Mesendoderm (in vitro differentiated cells): Measurements from ENCODE around the gene TBXAS1.

ENCODE experiments used
- DNase-seq: peaks from one replicate; pipeline ENCODE4 v3.0.0; 2013
- H2AK5ac ChIP-seq: 2 replicates; pipeline ENCODE4 v1.6.1; 2013; ENCODE audit warnings: low read length, inconsistent platforms
- H2BK120ac ChIP-seq: 2 replicates; pipeline ENCODE4 v1.6.1; 2013; ENCODE audit warnings: low read depth, mild to moderate bottlenecking, low read length, moderate library complexity, mixed read lengths
- H2BK15ac ChIP-seq: replicated peaks from 2 replicates; pipeline ENCODE4 v1.6.1; 2013; ENCODE audit warnings: low read depth, mild to moderate bottlenecking, moderate library complexity
- H2BK5ac ChIP-seq: 2 replicates; pipeline ENCODE4 v1.6.1; 2013; ENCODE audit warnings: low read length, inconsistent platforms
- H3K18ac ChIP-seq: 2 replicates; pipeline ENCODE4 v1.6.1; 2013; ENCODE audit warnings: mild to moderate bottlenecking, low read length, mixed read lengths
- H3K23ac ChIP-seq: one replicate; pipeline ENCODE4 v1.6.1; 2013; ENCODE audit warnings: low read length
- H3K27ac ChIP-seq: 2 replicates; pipeline ENCODE4 v1.5.1; 2013; ENCODE audit warnings: low read depth, mild to moderate bottlenecking, inconsistent platforms, low read length, moderate library complexity
- H3K27me3 ChIP-seq: 2 replicates; pipeline ENCODE4 v1.6.1; 2013; ENCODE audit warnings: low read length, control low read depth, mild to moderate bottlenecking, inconsistent platforms; ENCODE audit not compliant: insufficient read depth, poor library complexity
- H3K36me3 ChIP-seq: 2 replicates; pipeline ENCODE4 v1.6.1; 2013; ENCODE audit warnings: low read length, inconsistent platforms; ENCODE audit not compliant: control insufficient read depth, insufficient read depth
- H3K4ac ChIP-seq: one replicate; pipeline ENCODE4 v1.6.1; 2013; ENCODE audit warnings: low read depth, mild to moderate bottlenecking, low read length, moderate library complexity
- H3K4me1 ChIP-seq: 2 replicates; pipeline ENCODE4 v1.6.1; 2013; ENCODE audit warnings: low read depth, low read length, inconsistent platforms; ENCODE audit not compliant: control insufficient read depth
- H3K4me2 ChIP-seq: 2 replicates; pipeline ENCODE4 v1.6.1; 2013; ENCODE audit warnings: low read length
- H3K4me3 ChIP-seq: 2 replicates; pipeline ENCODE4 v1.5.1; 2013; ENCODE audit warnings: mild to moderate bottlenecking, low read length
- H3K56ac ChIP-seq: one replicate; pipeline ENCODE4 v1.6.1; 2013; ENCODE audit warnings: low read length
- H3K79me1 ChIP-seq: 2 replicates; pipeline ENCODE4 v1.6.1; 2013; ENCODE audit warnings: low read length, inconsistent platforms
- H3K79me2 ChIP-seq: 2 replicates; pipeline ENCODE4 v1.6.1; 2013; ENCODE audit warnings: mild to moderate bottlenecking, low read length; ENCODE audit not compliant: control insufficient read depth, insufficient read depth
- H3K9ac ChIP-seq: 2 replicates; pipeline ENCODE4 v1.6.1; 2013; ENCODE audit warnings: low read length, inconsistent platforms
- H4K5ac ChIP-seq: one replicate; pipeline ENCODE4 v1.6.1; 2013; ENCODE audit warnings: low read length
- H4K8ac ChIP-seq: one replicate; pipeline ENCODE4 v1.6.1; 2013; ENCODE audit warnings: low read depth, mild to moderate bottlenecking, control low read depth, low read length, moderate library complexity
- WGBS: extraction: QIAGEN DNeasy Blood & Tissue Kit; methylation state at CpG from one replicate; pipeline ENCODE4 v1.1.7; 2013; ENCODE audit warnings: low lambda C conversion rate, missing lambda C conversion rate; ENCODE audit not compliant: insufficient coverage; ENCODE audit errors: extremely low coverage; 5-methylcytosine and 5-hydroxymethylcytosine counted together

The TBXAS1 gene

DNA sequence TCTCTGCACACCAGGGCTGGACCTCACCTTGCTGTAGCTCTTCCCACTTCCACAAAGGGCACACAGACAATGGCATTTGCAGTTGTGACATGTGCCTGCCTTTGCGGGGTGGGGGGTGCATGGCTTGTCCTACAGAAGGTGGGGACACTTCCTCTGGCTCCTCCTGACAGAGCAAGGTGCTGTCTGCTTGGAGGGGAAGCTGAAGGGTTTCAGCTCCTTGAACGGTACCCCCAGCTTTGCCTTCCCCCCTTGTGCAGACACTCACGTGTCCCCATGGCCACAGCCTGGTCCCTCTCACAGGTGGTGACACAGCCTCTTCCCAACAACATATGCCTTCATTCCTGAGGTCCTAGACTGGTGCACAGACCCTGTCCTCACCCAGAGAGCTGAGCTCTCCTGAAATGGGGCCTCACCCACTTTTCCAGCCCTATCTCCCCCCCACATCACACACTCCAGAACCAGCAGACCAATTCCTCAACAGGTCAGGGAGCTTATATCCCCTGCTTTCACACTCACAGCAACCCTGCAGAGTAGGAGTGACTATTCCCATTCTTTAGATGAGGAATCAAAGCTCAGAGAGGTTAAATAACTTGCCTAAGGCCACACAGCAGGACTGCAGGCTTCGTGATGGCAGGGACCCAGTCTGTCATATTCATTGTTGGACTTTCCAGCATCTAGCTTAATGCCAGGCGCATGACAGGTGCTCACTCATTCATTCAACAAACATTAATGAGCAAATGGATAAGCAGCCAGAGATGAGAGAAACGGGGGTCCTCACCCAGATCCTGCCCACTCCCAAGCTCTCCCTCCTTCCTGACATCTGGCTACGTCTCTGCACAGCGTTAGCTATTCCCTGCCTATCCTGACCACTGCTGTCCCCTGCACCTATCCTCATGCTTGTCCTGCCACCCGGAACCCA is 189.3 kb downstream of the TBXAS1 start:
- H4K8ac ChIP-seq = no peak overlapping the region
- no CpG with 5 or more reads among the region's 9 CpGs for WGBS
- H3K27me3 ChIP-seq = no peaks in the 10 kb centered on the region
- no peak for DNase-seq
- no peaks in the 10 kb centered on the region for H3K79me1 ChIP-seq
- no peak overlapping the region for H3K56ac ChIP-seq
- H4K5ac ChIP-seq = no peak overlapping the region
- H3K36me3 ChIP-seq = no peaks in the 10 kb centered on the region
- no peak overlapping the region for H3K4ac ChIP-seq
- no peak overlapping the region for H3K18ac ChIP-seq
- no peaks in the 10 kb centered on the region for H3K79me2 ChIP-seq
- no peak overlapping the region for H2BK120ac ChIP-seq
- no peak overlapping the region for H2BK15ac ChIP-seq
- H3K23ac ChIP-seq = no peak overlapping the region
- H3K4me2 ChIP-seq = no peak overlapping the region
- H3K27ac ChIP-seq = no peak overlapping the region
- H3K4me3 ChIP-seq = no peak overlapping the region
- H2BK5ac ChIP-seq = no peak overlapping the region
- no peak overlapping the region for H3K9ac ChIP-seq
- no peak overlapping the region for H2AK5ac ChIP-seq
- H3K4me1 ChIP-seq = no peaks in the 10 kb centered on the region

DNA sequence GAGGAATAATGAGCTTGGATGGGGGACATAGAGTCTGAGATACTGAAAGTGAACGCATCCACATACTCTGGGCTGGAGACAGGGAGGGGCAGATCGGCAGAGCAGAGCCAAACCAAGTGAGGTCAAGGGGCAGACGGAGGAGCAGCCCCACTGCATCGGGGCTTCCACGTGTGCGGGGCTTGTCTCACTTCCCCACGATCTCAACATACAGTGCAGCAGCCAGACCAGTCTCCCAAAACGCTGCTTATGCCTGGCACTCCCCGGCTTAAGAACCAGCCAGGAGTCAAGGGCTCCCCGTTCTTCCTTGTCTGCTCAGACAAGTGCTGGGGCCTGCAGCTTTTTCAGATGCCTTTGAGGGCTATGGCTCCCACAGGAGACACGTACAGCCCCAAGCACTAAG is 190.1 kb downstream of the TBXAS1 start:
- H2BK5ac ChIP-seq = no peak overlapping the region
- no peak overlapping the region for H4K8ac ChIP-seq
- H3K79me2 ChIP-seq = no peaks in the 10 kb centered on the region
- H2BK120ac ChIP-seq = no peak overlapping the region
- H3K36me3 ChIP-seq = no peaks in the 10 kb centered on the region
- H3K56ac ChIP-seq = no peak overlapping the region
- H3K23ac ChIP-seq = no peak overlapping the region
- H2BK15ac ChIP-seq = no peak overlapping the region
- DNase-seq = no peak
- no peak overlapping the region for H2AK5ac ChIP-seq
- no peaks in the 10 kb centered on the region for H3K4me1 ChIP-seq
- H3K4me3 ChIP-seq = no peak overlapping the region
- WGBS = no CpG with 5 or more reads among the region's 11 CpGs
- H3K18ac ChIP-seq = no peak overlapping the region
- H3K9ac ChIP-seq = no peak overlapping the region
- H3K79me1 ChIP-seq = no peaks in the 10 kb centered on the region
- no peak overlapping the region for H3K4me2 ChIP-seq
- no peaks in the 10 kb centered on the region for H3K27me3 ChIP-seq
- no peak overlapping the region for H3K27ac ChIP-seq
- H3K4ac ChIP-seq = no peak overlapping the region
- H4K5ac ChIP-seq = no peak overlapping the region

GRCh38 chr7:140019606-140020005 is 190.5 kb downstream of the TBXAS1 start:
- no peaks in the 10 kb centered on the region for H3K4me1 ChIP-seq
- H2BK120ac ChIP-seq = no peak overlapping the region
- H3K56ac ChIP-seq = no peak overlapping the region
- no CpG with 5 or more reads among the region's 3 CpGs for WGBS
- H2AK5ac ChIP-seq = no peak overlapping the region
- H3K79me1 ChIP-seq = no peaks in the 10 kb centered on the region
- H3K27me3 ChIP-seq = no peaks in the 10 kb centered on the region
- no peak overlapping the region for H4K8ac ChIP-seq
- no peaks in the 10 kb centered on the region for H3K36me3 ChIP-seq
- H3K9ac ChIP-seq = no peak overlapping the region
- H3K18ac ChIP-seq = no peak overlapping the region
- no peak for DNase-seq
- no peak overlapping the region for H2BK5ac ChIP-seq
- H2BK15ac ChIP-seq = no peak overlapping the region
- H3K4me3 ChIP-seq = no peak overlapping the region
- H3K4me2 ChIP-seq = no peak overlapping the region
- no peak overlapping the region for H3K23ac ChIP-seq
- H3K27ac ChIP-seq = no peak overlapping the region
- H4K5ac ChIP-seq = no peak overlapping the region
- no peaks in the 10 kb centered on the region for H3K79me2 ChIP-seq
- no peak overlapping the region for H3K4ac ChIP-seq

- Histone ChIP-seq H3K27ac (no peak overlapping the region), H2BK15ac (no peak overlapping the region), H3K18ac (no peak overlapping the region), H3K4me3 (no peak overlapping the region), H2AK5ac (no peak overlapping the region), H3K79me2 (no peaks in the 10 kb centered on the region), H3K56ac (no peak overlapping the region), H3K4ac (no peak overlapping the region), H3K36me3 (no peaks in the 10 kb centered on the region), H3K4me2 (no peak overlapping the region), H3K4me1 (no peaks in the 10 kb centered on the region), H2BK120ac (no peak overlapping the region), H3K27me3 (no peaks in the 10 kb centered on the region), H2BK5ac (no peak overlapping the region), H3K79me1 (no peaks in the 10 kb centered on the region), H3K23ac (no peak overlapping the region), H4K5ac (no peak overlapping the region), H3K9ac (no peak overlapping the region), H4K8ac (no peak overlapping the region)
- DNase-seq = no peak
- no CpG with 5 or more reads among the region's 8 CpGs for WGBS
Observed at GRCh38 chr7:140021603-140022002, 192.5 kb downstream of the TBXAS1 start.

DNA sequence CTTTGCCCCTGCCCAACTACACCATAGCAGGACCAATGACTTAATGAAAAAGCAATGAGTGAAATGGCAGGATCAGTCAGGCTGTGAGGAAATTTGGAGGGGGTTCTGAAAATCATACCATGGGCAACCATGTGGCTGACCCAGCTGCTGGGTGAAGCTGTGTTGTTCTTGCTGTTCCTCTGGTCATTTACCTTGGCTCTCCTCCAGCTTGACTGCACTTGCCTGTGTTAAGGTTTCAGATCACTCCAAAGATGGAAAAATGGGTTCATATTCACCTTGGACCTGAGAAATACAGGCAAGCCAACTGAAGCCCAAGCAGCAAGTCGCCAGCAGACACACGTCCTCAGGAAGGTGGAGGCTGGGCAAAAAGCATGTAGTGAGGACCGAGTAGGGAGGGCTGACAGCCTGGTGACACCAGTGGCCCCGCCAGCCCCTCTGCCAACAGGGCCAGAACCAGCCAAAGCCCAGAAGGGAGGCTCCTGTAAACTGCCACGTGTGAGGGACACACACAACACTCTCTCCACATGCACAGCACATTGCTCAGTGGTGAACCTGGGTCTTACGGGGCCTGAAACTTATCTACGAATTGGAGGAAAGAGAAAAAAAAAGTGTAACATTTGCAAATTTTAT is 193.6 kb downstream of the TBXAS1 start:
- Histone ChIP-seq H2BK5ac (no peak overlapping the region), H3K79me2 (no peaks in the 10 kb centered on the region), H2BK120ac (no peak overlapping the region), H3K9ac (no peak overlapping the region), H3K36me3 (no peaks in the 10 kb centered on the region), H3K56ac (no peak overlapping the region), H3K4me2 (no peak overlapping the region), H3K23ac (no peak overlapping the region), H3K4me3 (no peak overlapping the region), H3K27ac (no peak overlapping the region), H4K8ac (no peak overlapping the region), H3K27me3 (no peaks in the 10 kb centered on the region), H3K18ac (no peak overlapping the region), H4K5ac (no peak overlapping the region), H3K4me1 (no peaks in the 10 kb centered on the region), H2AK5ac (no peak overlapping the region), H3K79me1 (no peaks in the 10 kb centered on the region), H3K4ac (no peak overlapping the region), H2BK15ac (no peak overlapping the region)
- no CpG with 5 or more reads among the region's 7 CpGs for WGBS
- no peak for DNase-seq
